GM19035 (cell line): ENCODE data around the gene MBD4.
"Not testable (repeated sequence)": the region's sequence is repeated elsewhere in the genome, so short reads cannot be mapped to it uniquely, and the experiment has no call there.

Experiments
- ATAC-seq: cut with Tn5 transposase; IDR thresholded peaks from one replicate; pipeline ENCODE4 v1.9.1; 2021; ENCODE audit not compliant: unreplicated experiment

The MBD4 gene

GRCh38 chr3:129432671-129433070, 7.1 kb downstream of the MBD4 start:
- ATAC-seq: no peak

DNA sequence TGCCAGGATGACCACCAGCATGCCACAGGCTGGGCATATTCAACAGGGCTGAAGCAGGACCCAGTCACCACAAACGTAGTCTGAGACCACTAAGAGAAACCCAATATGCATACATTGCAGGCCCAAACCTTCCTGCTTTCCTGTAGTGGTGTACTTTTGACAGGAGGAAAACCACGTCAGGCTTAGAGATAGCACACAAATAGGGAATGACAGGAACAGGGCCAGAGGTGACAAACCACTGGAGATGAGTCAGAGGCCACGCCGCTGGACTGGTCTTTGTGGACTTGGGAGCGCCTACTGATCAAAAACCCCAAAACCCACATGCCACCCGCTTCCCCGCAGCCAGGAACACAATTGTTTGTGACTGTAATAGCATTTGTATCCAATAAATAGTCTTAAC, 7.7 kb downstream of the MBD4 start:
- ATAC-seq: no peak

GRCh38 chr3:129429602-129430001, 10.1 kb downstream of the MBD4 start:
- no peak for ATAC-seq

DNA sequence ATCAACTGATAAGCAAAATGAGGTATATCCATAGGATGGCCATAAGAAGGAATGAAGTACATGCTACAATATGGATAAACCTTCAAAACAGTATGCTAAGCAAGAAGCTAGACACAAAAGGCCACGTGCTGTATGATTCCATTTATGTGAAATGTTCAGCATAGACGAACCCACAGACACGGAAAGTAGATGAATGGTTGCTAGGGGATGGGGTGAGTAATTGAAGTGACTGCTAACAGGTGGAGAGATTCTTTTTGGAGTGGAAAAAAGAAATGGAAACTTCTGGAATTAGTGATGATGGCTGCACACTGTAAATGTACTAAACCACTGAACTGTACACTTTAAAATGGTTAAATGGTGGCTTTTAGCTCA, 10.7 kb downstream of the MBD4 start:
- ATAC-seq: no peak

GRCh38 chr3:129428376-129429079, 11.2 kb downstream of the MBD4 start, which contains the start of gene EFCAB12:
EFCAB12 (minus strand) TSS chr3:129428636; CDS start chr3:129428488, 148 bp downstream.
- ATAC-seq: peak; percentile 79

- ATAC-seq: no peak
These were observed 11.8 kb downstream of the MBD4 start for GRCh38 chr3:129428007-129428375.

- ATAC-seq: no peak
These were observed 14.1 kb downstream of the MBD4 start for GRCh38 chr3:129425619-129426018.

GRCh38 chr3:129425213-129425612, 14.5 kb downstream of the MBD4 start:
- no peak for ATAC-seq

GRCh38 chr3:129424185-129424841, 15.4 kb downstream of the MBD4 start:
- ATAC-seq: peak; percentile 66

DNA sequence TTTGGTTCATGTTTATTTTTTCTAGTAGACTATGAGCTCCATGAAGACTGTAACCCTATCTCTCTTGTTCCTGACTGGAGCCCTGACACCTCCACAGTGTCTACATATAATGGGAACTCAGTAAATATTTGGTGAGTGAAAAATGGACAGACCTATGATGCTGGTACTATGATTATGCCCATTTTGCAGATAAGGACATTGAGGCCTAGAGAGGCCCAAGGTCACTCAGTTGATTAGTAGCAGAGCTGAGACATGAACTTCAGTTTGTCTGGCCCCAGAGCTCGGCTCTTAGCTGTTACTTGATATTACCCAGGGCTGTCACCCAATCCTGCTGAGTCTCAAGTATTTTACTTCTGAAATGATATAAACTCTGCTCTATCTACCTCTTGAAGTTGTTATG, 16.9 kb downstream of the MBD4 start:
- ATAC-seq: no peak

DNA sequence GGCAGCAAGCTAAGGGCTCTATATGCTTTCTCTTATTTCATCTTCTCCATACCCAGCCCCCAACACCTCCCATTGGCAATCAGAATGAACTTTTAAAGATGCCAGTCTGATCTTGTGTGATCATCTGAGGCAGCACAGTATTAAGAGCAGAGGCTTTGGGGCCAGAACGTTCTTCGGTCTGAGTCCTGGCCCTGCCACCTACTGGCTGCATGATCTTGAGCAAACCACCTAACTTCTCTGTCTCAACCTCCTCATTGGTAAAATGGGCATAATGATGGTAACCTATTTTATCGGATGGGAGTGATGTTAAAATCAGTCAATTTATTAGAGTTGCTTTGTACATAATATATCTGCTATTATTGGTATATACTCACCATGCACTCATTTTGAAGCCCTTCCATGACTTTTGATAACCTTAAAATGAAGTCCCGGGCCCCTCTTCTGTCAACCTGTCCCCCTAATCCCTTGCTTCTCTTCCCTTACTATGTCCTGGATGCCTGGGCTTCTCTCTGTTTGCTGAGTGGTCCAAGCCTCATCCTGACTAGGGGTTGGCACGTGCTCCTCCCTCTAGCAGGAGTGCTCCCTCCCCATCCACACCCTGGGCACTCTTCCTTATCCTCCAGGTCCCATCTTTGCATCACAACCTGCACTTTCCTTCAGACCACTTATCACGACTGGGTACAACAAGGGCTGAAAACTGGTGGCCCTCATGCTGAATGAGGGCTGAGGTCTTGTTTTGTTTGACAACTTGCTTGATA, 17.6 kb downstream of the MBD4 start:
- no peak for ATAC-seq

GRCh38 chr3:129421236-129421883, 18.4 kb downstream of the MBD4 start:
- ATAC-seq: no peak

- no peak for ATAC-seq
These were observed 20.3 kb downstream of the MBD4 start for GRCh38 chr3:129419476-129419875.

DNA sequence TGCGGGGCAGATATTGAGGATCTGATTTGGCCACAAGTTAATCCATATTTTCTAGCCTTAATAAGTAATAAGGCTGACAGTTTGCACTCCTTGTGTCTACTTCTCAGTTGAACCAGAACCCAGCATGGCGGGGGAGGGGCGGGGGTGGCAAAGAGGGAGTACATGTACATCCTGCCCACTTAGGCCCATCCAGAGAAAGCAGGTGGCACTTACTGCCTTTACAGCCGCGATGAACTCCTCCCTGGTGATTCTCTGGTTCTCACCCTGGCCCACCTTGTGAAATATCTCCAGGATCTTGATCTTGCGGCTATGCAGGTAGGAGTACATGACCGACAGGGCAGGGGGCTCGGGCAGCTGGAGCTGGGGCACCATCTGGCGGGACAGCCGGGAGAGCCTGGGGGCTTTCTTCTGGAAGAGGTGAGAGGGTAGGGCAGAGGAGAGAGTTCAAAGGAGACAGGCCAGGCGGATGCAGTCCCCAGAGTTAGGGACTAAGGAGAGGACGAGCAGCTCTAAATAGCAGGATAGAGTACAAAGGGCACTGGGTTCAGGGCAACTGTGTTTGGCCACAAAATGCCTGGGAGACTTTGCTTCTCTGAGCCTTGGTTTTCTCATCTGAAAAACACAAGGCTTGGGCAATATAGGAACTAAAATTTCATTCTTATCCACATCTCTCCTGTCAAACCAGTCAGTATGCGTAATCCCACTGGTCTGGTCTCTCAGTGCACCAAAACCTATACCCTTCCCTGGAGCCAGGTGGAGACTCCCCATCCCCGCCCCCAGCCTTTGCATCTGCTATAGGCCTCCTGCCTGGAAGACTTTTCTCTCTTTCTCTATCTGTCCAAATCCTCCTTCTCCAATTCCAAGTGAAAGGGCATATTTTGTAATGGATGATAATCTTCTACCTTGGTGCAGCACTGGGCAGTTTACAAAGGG, 21.4 kb downstream of the MBD4 start:
- ATAC-seq: no peak

- no peak for ATAC-seq
These were observed 22.4 kb downstream of the MBD4 start for GRCh38 chr3:129417326-129417725.

- no peak for ATAC-seq
These were observed 23.3 kb downstream of the MBD4 start for GRCh38 chr3:129416415-129416814.

GRCh38 chr3:129415830-129416229, 23.9 kb downstream of the MBD4 start:
- ATAC-seq: no peak

DNA sequence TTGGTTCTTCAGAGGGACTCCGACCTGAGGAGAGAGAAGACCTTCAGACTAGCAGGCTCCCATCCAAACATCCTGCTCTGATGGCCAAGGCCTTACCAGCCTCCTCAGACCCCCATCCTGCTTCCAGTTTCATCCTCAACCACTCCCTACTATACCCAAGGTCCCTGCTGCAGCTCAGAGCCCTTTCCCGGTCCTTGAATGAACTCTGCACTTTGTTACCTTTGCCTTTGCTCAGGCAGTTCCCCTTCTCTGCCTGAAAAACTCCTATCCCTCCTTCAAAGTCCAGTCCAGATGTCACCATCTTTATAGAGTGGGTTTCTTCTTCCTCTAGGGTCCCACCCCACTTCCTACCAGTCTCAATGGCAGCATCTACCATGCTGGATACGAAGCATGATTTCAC, 24.4 kb downstream of the MBD4 start:
- no peak for ATAC-seq

DNA sequence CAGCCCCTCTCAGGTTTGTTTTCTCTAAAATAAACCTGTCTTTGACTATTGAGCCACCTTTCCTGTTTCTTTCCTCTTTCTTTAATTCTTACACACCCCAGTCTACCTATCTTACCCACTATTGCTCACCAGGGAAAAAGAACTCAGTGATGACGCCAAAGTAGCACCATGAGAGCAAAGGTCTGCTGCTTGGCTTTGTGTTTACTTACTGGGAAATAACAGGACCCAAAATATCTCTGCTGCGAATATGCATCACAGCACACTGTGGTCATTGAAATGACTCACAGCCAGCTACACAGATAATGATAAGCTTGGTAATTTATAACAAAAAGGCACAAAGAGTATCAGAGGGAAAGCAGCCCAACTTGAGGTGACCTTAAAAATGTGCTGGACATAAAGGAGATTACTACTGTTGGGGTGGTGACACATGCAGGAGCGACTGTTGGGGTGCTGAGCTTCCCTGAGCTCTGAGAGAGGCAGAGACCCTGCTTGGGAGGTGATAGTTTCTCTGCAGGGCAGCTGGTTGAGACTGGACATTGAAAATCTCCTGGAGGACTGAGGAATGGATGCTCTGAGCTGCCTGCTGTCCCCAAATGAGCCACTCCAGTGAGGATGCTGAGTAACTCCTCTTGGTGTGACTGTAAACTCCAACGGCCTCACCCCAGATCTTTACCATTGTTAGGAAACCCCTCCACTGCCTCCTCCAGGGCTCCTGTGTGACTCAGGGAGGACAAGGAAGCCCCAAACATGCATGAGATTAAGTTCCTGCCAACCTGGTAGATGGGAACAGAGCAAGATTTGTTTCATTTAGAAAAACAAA, 25.9 kb downstream of the MBD4 start:
- peak; percentile 78 for ATAC-seq

DNA sequence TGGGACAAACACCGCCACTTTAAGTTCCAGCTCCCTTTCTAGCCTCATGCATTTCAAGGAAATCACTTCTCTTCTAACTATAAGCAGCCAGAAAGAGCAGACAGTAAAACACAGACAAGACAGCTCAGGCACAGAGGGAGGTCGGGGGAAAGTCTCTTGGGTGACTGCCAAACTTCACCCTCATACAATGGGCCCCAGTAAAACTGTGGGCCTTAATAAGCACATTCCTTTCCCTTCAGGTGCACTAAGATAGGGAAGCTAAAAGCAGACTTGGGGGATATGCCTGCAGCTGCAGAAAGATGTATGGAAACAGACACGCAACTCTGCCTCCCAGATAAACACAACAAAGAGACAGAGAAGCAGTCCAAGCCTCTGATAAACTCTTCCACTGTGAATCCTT, 26.5 kb downstream of the MBD4 start:
- not testable (repeated sequence) for ATAC-seq
